Immature natural killer cell (primary cell): ENCODE measurements around the gene TBC1D8. TPM values are rescaled to one million over a fixed set of nuclear protein-coding genes. Genes with fewer than 3 reads are reported as not detected.
"Not testable (repeated sequence)": the region's sequence is repeated elsewhere in the genome, so short reads cannot be mapped to it uniquely, and the experiment has no call there.

Experiments
- DNase-seq, 3 donors: peaks; one replicate each; pipeline ENCODE4 v3.0.0; 2022; ENCODE audit warnings: mixed read lengths in 1 of 3
- H3K27ac Mint-ChIP-seq, 6 donors: one replicate each; pipeline ENCODE4 v1.8.0; 2020; ENCODE audit warnings: mixed read lengths in 6 of 6, mild to moderate bottlenecking in 5 of 6, inconsistent platforms in 4 of 6, moderate library complexity in 3 of 6
- H3K27me3 Mint-ChIP-seq, 3 donors: one replicate each; pipeline ENCODE4 v1.8.0; 2020 to 2021; ENCODE audit warnings: low read depth in 3 of 3, mild to moderate bottlenecking in 3 of 3, mixed read lengths in 3 of 3, moderate library complexity in 3 of 3, inconsistent platforms in 1 of 3
- H3K36me3 Mint-ChIP-seq, 3 donors: one replicate each; pipeline ENCODE4 v1.8.0; 2020; ENCODE audit warnings: mixed read lengths in 3 of 3, inconsistent platforms in 2 of 3, mild to moderate bottlenecking in 2 of 3
- H3K4me1 Mint-ChIP-seq, 2 donors: one replicate each; pipeline ENCODE4 v1.8.0; 2020; ENCODE audit warnings: inconsistent platforms in 2 of 2, mild to moderate bottlenecking in 2 of 2, mixed read lengths in 2 of 2, moderate library complexity in 1 of 2
- H3K4me3 Mint-ChIP-seq, 5 donors: one replicate each; pipeline ENCODE4 v1.8.0; 2020; ENCODE audit warnings: mild to moderate bottlenecking in 5 of 5, mixed read lengths in 5 of 5, inconsistent platforms in 3 of 5, moderate library complexity in 3 of 5
- H3K9me3 Mint-ChIP-seq, 6 donors: one replicate each; pipeline ENCODE4 v1.8.0; 2020; ENCODE audit warnings: mild to moderate bottlenecking in 6 of 6, mixed read lengths in 6 of 6, inconsistent platforms in 4 of 6, moderate library complexity in 3 of 6
- polyA plus RNA-seq, 3 donors: library from polyadenylated mRNA; unstranded; fragments of 300-500 nt; fragmentation: Illumina TruSeq; gene quantifications; one replicate each; pipeline ENCODE4 v1.2.3, GENCODE V29; 2021

The TBC1D8 gene
- polyA plus RNA-seq, 3 donors from 2014 or later, result 0.17 to 0.64 TPM; not detected in 1

DNA sequence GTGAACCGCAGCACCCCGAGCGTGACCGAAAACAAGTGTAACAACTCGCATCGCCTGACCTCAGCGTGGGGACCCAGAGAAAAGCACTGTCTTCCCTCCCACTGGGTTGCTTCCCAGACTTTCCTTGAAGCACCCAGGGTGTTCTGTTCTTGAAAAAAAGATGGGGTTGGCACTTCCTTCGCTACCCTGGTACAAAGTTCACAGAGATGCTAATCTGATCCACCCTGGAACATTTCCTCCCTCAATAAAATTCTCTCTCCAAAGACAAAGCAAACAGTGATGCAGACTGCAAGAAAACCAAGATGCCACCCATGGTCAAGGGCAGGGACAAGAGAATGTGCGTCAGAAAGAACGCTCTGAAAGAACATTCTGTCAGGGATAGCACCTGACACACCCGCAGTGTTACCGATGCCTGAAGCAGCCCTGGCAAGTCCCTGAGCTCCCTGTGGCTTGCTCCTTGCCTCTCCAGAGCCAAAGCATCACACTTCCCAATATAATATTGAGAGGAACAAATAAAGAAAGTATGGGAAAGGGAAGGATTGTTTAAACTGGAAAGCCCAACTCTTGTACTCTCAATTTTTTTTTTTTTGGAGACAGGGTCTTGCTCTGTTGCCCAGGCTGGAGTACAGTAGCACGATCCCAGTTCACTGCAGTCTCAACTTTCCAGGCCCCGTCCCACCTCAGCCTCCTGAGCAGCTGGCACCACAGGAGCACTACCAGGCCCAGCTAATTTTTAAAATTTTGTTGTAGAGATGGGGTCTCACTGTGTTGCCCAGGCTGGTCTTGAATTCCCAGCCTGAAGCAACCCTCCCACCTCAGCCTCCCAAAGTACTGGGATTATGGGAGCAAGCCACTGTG is 70.7 kb downstream of the TBC1D8 start:
- Mint-ChIP-seq H3K9me3 (no peaks in the 10 kb centered on the region), H3K4me3 (no peak overlapping the region), H3K27ac (no peak overlapping the region), H3K36me3 (no peaks in the 10 kb centered on the region), H3K27me3 (peaks cover 0 to 6% (median 2%) of the 10 kb centered on the region in 3 donors), H3K4me1 (no peaks in the 10 kb centered on the region)
- no peak for DNase-seq

DNA sequence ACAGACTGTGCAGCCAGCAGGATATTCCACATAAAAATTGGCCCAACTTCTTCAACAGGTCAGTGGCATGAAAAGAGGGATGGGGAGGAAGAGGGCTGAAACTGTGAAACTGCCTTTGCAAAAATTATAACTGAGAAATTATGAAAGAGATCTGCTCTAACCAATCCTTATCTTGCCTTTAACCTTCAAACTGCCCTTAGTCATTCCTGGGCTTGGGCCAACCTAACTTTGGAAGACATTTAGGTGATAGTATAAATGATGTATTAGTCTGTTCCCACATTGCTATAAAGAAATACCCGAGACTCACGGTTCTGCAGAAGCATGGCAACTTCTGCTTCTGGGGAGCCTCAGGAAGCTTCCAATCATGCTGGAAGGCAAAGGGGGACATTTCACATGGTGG is 74.6 kb downstream of the TBC1D8 start:
- no peak for DNase-seq
- no peaks in the 10 kb centered on the region for H3K36me3 Mint-ChIP-seq
- no peak overlapping the region for H3K4me3 Mint-ChIP-seq
- H3K4me1 Mint-ChIP-seq, result no peaks in the 10 kb centered on the region
- H3K27me3 Mint-ChIP-seq, result peaks cover 0 to 4% (median 2%) of the 10 kb centered on the region in 3 donors
- no peaks in the 10 kb centered on the region for H3K9me3 Mint-ChIP-seq
- H3K27ac Mint-ChIP-seq, result no peak overlapping the region

DNA sequence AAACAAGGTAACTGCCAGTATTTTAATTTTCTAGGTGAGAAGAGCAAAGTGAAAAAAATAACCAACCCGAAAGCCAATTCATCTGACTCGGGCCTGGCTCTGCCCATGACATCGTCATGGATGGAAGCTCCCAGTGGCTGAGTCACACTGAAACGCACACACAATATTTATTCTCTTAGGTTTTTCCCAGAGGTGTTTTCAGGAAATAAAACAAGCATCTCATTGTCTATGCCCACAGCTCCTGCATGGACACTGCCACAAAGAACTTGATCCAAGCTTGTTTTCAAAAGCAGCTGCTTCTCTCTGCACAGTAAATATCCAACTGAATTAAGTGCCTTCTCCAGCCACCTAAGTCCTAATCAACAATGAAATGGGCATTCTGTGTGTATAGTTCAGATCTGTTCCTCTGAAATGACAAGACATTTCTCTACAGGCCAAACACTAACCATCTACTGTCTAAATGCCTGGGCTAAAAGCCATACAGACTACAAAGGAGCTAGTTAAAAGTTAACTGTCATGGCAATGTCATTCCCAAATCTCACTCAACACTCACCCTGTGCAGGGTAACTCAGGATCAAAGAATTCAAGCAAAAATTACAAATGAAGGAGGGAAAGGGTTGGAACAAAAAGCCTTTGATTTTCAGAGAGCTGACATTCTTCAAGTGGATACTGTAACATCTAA is 86.2 kb downstream of the TBC1D8 start:
- Mint-ChIP-seq H3K27me3 (peaks cover 2 to 6% (median 3%) of the 10 kb centered on the region in 3 donors), H3K36me3 (no peaks in the 10 kb centered on the region), H3K4me3 (no peak overlapping the region), H3K9me3 (no peaks in the 10 kb centered on the region), H3K27ac (no peak overlapping the region), H3K4me1 (no peaks in the 10 kb centered on the region)
- no peak for DNase-seq

DNA sequence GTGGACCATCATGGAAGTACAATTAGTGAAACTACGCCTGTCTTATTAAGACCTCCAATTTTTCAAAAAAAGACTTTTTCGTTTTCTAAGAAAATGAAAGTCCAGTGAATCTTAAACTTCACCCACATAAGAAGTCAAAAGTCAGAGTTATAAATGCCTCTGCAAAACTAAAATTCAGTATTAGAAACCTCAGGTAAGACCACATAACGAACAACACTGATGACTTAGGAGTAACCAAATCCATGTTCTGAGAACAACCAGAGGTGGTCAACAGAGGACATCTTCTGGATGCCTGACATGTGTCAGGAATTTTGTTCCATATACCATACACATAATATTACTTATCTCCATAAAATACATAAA is 86.7 kb downstream of the TBC1D8 start:
- H3K27me3 Mint-ChIP-seq, result peaks cover 2 to 6% (median 5%) of the 10 kb centered on the region in 3 donors
- no peak for DNase-seq
- no peaks in the 10 kb centered on the region for H3K4me1 Mint-ChIP-seq
- no peaks in the 10 kb centered on the region for H3K9me3 Mint-ChIP-seq
- H3K27ac Mint-ChIP-seq, result no peak overlapping the region
- no peak overlapping the region for H3K4me3 Mint-ChIP-seq
- no peaks in the 10 kb centered on the region for H3K36me3 Mint-ChIP-seq

DNA sequence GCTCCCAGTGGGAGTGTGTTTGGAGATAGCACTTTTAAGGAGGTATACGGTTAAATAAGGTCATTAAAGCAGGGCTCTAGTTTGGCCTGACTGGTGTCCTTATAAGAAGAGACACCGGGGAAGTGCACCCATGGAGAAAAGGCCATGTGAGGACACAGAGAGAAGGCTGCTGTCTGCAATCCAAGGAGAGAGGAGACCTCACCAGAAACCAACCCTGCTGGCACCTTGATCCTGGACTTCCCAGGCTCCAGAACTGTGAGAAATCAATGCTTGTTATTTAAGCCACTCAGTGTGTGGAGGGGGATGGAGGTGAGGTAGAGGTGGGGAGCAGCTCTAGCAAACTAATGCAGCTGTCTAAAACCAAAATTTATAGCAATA is 87.1 kb downstream of the TBC1D8 start:
- H3K27ac Mint-ChIP-seq, result no peak overlapping the region
- no peaks in the 10 kb centered on the region for H3K36me3 Mint-ChIP-seq
- H3K9me3 Mint-ChIP-seq, result no peaks in the 10 kb centered on the region
- peaks cover 2 to 6% (median 5%) of the 10 kb centered on the region in 3 donors for H3K27me3 Mint-ChIP-seq
- no peak overlapping the region for H3K4me3 Mint-ChIP-seq
- no peaks in the 10 kb centered on the region for H3K4me1 Mint-ChIP-seq
- DNase-seq, result no peak

DNA sequence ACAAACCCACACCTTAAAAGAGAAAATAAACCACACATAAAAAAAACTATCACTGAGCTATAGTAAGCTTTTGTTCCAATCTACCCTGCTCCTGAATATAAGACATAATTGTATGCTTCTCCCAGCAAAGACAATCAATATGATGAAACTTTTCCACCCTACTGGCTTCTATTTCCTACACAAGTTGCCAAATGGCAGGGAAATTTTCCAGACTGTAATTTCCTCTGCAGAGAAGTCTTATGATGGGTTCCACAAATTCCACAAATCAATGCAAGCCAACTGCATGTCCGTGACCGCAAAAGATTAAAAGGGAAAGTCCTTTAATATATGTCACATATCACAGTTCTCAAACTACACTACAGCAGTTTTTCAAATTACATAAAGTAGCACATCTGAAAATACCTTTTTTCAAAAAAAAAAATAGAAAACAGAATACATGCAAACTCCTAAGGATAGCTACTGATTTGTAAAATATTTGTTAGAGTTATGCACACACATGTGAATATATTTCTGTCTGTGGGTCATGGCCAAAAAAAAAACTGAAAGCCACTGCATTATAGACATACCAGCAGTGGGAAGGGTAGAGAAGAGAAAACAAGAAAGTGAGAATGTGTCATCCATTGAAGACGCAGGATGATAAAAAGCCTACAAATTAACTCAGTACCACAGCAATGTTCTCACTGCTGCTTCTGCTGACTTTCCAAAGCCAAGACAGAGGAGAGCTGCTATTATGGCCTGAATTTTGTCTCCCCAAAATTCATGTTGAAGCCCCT is 87.6 kb downstream of the TBC1D8 start:
- Mint-ChIP-seq H3K4me1 (no peaks in the 10 kb centered on the region), H3K9me3 (no peaks in the 10 kb centered on the region), H3K4me3 (no peak overlapping the region), H3K36me3 (no peaks in the 10 kb centered on the region), H3K27me3 (peaks cover 2 to 6% (median 5%) of the 10 kb centered on the region in 3 donors), H3K27ac (no peak overlapping the region)
- no peak for DNase-seq

DNA sequence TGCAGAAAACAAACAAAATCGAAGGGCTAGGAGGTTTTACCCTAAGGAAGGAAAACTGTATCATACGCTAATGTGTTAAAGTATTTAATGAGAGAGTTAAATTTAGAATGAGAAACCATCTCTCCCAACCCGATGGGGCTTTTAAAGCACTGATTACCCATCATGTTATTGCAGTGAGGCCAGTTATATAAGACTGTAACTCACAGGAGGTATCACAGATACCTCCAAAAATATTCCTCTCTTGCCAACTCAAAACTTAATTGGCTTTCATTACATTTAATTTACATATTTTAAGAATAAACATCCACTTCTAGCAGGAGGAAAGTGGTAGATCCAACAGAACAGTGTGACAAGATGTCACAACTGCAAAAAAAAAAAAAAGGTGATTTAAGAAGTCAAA is 92.8 kb downstream of the TBC1D8 start:
- no peaks in the 10 kb centered on the region for H3K9me3 Mint-ChIP-seq
- H3K27me3 Mint-ChIP-seq, result peaks cover 0 to 7% (median 2%) of the 10 kb centered on the region in 3 donors
- H3K4me1 Mint-ChIP-seq, result no peaks in the 10 kb centered on the region
- H3K27ac Mint-ChIP-seq, result no peak overlapping the region
- H3K36me3 Mint-ChIP-seq, result no peaks in the 10 kb centered on the region
- no peak for DNase-seq
- H3K4me3 Mint-ChIP-seq, result no peak overlapping the region

DNA sequence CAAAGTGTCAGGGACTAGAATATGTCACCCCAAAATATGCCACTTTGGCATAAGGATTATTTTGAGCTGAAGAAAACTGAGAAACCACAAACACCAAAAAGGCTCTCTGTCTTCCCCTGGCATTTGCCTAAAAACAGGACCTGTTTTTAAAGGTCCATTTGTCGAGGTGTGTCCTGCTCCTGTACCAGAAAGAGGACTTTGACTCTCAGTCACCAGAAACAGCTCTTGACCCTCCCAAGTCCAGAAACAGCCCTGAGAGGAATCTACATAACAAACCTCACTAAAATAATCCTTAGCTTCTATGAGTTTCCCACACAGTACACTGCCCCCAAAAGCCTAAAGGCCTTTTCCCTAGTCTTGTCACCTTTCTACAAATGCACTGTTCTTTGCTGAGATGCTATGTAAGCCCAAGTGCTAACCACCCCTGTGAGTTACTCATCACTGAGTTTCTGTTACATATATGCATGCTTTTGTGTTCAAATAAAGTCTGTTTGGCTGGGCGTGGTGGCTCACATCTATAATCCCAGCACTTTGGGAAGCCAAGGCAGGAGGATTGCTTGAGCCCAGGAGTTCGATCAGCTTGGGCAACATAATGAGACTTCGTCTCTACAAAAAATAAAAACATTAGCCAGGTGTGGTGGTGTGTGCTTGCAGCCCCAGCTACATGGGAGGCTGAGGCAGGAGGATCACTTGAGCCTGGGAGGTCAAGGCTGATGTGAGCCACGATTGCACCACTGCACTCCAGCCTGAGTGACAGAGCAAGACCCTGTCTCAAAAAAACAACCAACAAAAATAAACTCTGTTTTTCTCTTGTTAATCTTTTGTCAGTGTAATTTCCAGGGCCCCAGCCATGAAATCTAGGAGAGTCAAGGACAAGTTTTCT is 93.9 kb downstream of the TBC1D8 start:
- DNase-seq, result no peak
- Mint-ChIP-seq H3K27me3 (peaks cover 0 to 9% (median 0%) of the 10 kb centered on the region in 3 donors), H3K36me3 (no peaks in the 10 kb centered on the region), H3K4me1 (no peaks in the 10 kb centered on the region), H3K9me3 (no peaks in the 10 kb centered on the region), H3K27ac (no peak overlapping the region), H3K4me3 (no peak overlapping the region)

DNA sequence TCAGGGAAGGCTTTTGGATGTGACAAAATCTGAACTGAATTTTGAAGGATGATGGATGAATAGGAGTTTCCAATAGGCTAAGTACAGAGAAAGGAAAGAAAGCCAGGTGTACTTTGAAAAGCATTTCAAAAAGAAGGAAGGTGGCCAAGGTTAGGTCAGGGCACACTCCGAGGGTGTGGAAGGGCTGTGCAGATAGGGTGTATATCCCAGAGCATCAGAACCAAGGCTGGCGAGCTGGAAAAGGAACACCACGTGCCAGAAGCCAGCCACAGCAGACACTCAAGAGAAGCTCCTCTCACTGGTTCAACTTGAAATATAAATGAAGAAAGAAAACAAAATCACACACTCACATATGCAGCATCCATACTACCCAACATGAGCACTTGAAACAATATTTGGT is 98.1 kb downstream of the TBC1D8 start:
- Mint-ChIP-seq H3K4me3 (no peak overlapping the region), H3K27me3 (peaks cover 0 to 4% (median 2%) of the 10 kb centered on the region in 3 donors), H3K4me1 (no peaks in the 10 kb centered on the region), H3K9me3 (peaks cover 0 to 2% (median 0%) of the 10 kb centered on the region in 6 donors), H3K36me3 (no peaks in the 10 kb centered on the region), H3K27ac (no peak overlapping the region)
- DNase-seq, result no peak

DNA sequence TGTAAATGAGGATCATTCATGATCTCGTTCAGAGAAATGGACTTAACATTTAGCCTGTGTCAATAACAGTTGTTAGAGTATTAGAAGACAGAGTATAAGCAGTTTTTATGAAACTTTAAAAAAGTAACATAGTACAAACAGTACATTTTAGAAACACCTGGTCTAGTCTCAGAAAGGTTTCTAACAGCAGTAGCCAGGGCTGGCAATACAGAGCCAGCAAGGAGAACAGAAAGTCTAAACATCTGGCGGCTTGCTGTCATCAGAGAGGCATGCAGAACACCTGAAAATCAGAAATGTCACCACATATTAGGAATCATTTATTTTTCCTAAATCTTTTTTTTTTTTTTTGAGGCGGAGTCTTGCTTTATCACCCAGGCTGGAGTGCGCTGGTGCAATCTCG is 99.0 kb downstream of the TBC1D8 start:
- Mint-ChIP-seq H3K27me3 (peaks cover 0 to 2% (median 2%) of the 10 kb centered on the region in 3 donors), H3K9me3 (peaks cover 0 to 2% (median 0%) of the 10 kb centered on the region in 6 donors), H3K36me3 (no peaks in the 10 kb centered on the region), H3K27ac (no peak overlapping the region), H3K4me1 (no peaks in the 10 kb centered on the region), H3K4me3 (no peak overlapping the region)
- no peak for DNase-seq

DNA sequence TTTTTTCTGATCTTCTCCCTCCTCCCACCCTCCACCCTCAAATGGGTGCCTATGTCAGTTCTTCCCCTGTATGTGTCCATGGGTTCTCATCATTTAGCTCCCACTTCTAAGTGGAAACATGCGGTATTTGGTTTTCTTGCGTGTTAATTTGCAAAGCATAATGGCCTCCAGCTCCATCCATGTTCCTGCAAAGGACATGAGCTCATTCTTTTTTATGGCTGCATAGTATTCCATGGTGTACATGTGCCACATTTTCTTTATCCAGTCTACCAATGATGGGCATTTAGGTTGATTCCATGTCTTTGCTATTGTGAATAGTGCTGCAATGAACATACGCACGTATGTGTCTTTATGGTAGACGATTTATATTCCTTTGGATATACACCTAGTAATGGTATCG is 100.3 kb downstream of the TBC1D8 start:
- H3K4me3 Mint-ChIP-seq, H3K27ac Mint-ChIP-seq, H3K4me1 Mint-ChIP-seq, DNase-seq, H3K36me3 Mint-ChIP-seq, H3K27me3 Mint-ChIP-seq, H3K9me3 Mint-ChIP-seq: not testable (repeated sequence)

DNA sequence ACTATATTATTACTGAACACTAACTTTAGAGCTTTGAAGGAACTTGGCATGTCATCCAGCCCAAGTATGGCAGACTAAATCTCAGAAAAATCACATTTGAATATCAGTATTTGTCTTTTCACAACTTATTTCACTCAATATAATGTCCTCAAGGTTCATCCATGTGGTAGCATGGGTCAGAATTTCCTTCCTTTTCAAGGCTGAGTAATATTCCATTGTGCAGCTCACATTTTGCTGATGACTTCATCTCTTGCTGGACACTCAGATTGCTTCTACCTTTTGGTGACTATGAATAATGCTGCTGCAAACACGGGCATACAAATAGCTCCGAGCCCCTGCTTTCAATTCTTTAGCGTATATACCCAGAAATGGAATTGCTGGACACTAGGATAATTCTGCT is 102.4 kb downstream of the TBC1D8 start:
- Mint-ChIP-seq H3K27me3 (peaks cover 0 to 9% (median 2%) of the 10 kb centered on the region in 3 donors), H3K4me3 (no peak overlapping the region), H3K36me3 (no peaks in the 10 kb centered on the region), H3K4me1 (no peaks in the 10 kb centered on the region), H3K27ac (no peak overlapping the region), H3K9me3 (peaks cover 0 to 2% (median 0%) of the 10 kb centered on the region in 6 donors)
- DNase-seq, result no peak

DNA sequence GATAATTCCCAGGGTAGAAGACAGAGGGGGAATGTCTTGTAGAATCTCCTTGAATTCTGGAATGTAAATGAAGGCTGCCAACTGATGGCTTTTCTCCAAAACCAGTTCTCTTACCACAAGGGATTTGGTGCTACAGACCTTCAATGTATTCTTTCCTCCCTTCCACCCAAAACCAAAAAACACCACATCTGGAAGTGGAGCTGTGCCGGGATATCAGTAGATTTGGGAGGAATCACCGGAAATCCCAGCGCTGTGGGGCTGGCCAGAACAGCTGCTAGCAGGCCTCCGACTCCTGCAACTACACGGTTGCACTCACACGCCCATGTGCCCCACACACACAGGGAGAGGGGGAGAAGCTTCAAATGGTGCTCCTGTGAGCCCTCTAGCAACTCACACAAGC is 103.4 kb downstream of the TBC1D8 start:
- no peaks in the 10 kb centered on the region for H3K4me1 Mint-ChIP-seq

More for the DNA sequence above, 103.4 kb downstream of the TBC1D8 start:
- peaks cover 0 to 2% (median 0%) of the 10 kb centered on the region in 6 donors for H3K9me3 Mint-ChIP-seq
- peaks cover 0 to 9% (median 0%) of the 10 kb centered on the region in 3 donors for H3K27me3 Mint-ChIP-seq
- no peak overlapping the region for H3K27ac Mint-ChIP-seq
- H3K4me3 Mint-ChIP-seq, result no peak overlapping the region
- H3K36me3 Mint-ChIP-seq, result no peaks in the 10 kb centered on the region
- DNase-seq, result no peak
